HEK293T (cell line): Measurements from ENCODE around the gene TBC1D30.
"Not testable (repeated sequence)": the region's sequence is repeated elsewhere in the genome, so short reads cannot be mapped to it uniquely, and the experiment has no call there.

Source experiments
- CTCF ChIA-PET: fragments of 350-600 bp; formaldehyde crosslinking; extraction: SDS; loops from one replicate; lab custom pipeline; 2021; ENCODE audit warnings: antibody characterized with exemption, inconsistent platforms; lab: Yijun Ruan, JAX
- POLR2A ChIA-PET: fragments of 350-600 bp; formaldehyde crosslinking; extraction: SDS; loops from one replicate; lab custom pipeline; 2020; ENCODE audit warnings: antibody characterized with exemption, inconsistent platforms; lab: Yijun Ruan, JAX
- DNase-seq: peaks from one replicate; pipeline ENCODE4 v3.0.0; 2012; ENCODE audit warnings: mixed read lengths; ENCODE audit errors: extremely low spot score
- ARNT ChIP-seq: fragments of 450-650 bp; IDR thresholded peaks from 2 replicates; pipeline ENCODE4 v1.6.1; 2017; ENCODE audit warnings: mild to moderate bottlenecking
- BHLHE40 ChIP-seq: fragments of 450-650 bp; IDR thresholded peaks from 2 replicates; pipeline ENCODE4 v1.6.1; 2016; ENCODE audit warnings: mild to moderate bottlenecking, moderate library complexity, borderline replicate concordance
- CTBP1 ChIP-seq: fragments of 450-650 bp; IDR thresholded peaks from 2 replicates; pipeline ENCODE4 v1.6.1; 2016; ENCODE audit warnings: borderline replicate concordance
- ELF4 ChIP-seq: fragments of 450-650 bp; IDR thresholded peaks from 2 replicates; pipeline ENCODE4 v1.6.1; 2017; ENCODE audit warnings: antibody characterized with exemption
- FOXA1 ChIP-seq: fragments of 450-650 bp; IDR thresholded peaks from 2 replicates; pipeline ENCODE4 v1.6.1; 2016; ENCODE audit warnings: mild to moderate bottlenecking
- FOXK2 ChIP-seq: fragments of 450-650 bp; IDR thresholded peaks from 2 replicates; pipeline ENCODE4 v1.6.1; 2016; ENCODE audit warnings: mild to moderate bottlenecking
- FOXM1 ChIP-seq: fragments of 450-650 bp; IDR thresholded peaks from 2 replicates; pipeline ENCODE4 v1.6.1; 2017; ENCODE audit warnings: mild to moderate bottlenecking, borderline replicate concordance
- HDGF ChIP-seq: fragments of 450-650 bp; IDR thresholded peaks from 2 replicates; pipeline ENCODE4 v1.6.1; 2017; ENCODE audit warnings: antibody characterized with exemption, borderline replicate concordance
- L3MBTL2 ChIP-seq: fragments of 450-650 bp; conservative IDR thresholded peaks from 2 replicates; pipeline ENCODE4 v1.6.1; 2016; ENCODE audit warnings: mild to moderate bottlenecking
- LEF1 ChIP-seq: fragments of 450-650 bp; IDR thresholded peaks from 2 replicates; pipeline ENCODE4 v1.6.1; 2017; ENCODE audit warnings: mild to moderate bottlenecking, borderline replicate concordance
- NFRKB ChIP-seq: fragments of 450-650 bp; IDR thresholded peaks from 2 replicates; pipeline ENCODE4 v1.6.1; 2016; ENCODE audit warnings: mild to moderate bottlenecking, moderate library complexity
- PKNOX1 ChIP-seq: fragments of 450-650 bp; IDR thresholded peaks from 2 replicates; pipeline ENCODE4 v1.6.1; 2016
- SP1 ChIP-seq: fragments of 450-650 bp; IDR thresholded peaks from 2 replicates; pipeline ENCODE4 v1.6.1; 2017
- SUZ12 ChIP-seq: fragments of 450-650 bp; IDR thresholded peaks from 2 replicates; pipeline ENCODE4 v1.6.1; 2016; ENCODE audit warnings: mild to moderate bottlenecking
- TARDBP ChIP-seq: fragments of 450-650 bp; IDR thresholded peaks from 2 replicates; pipeline ENCODE4 v1.6.1; 2016
- ZNF384 ChIP-seq: fragments of 450-650 bp; IDR thresholded peaks from 2 replicates; pipeline ENCODE4 v1.6.1; 2016

The TBC1D30 gene

GRCh38 chr12:64801381-64801780 lies 23.1 kb upstream of the TBC1D30 start:
- peak; percentile 21 for DNase-seq
- CTCF ChIA-PET = interaction anchor here (0.6 to 2.3 kb wide), 15 partner anchors 9 to 1349 kb away, joined by 3 to 13 read pairs (median 4); no protein-coding TSS in a partner anchor
- POLR2A ChIA-PET = no interaction called here
- TF ChIP-seq HDGF (no peak), FOXA1 (no peak), SUZ12 (no peak), NFRKB (no peak), L3MBTL2 (no peak), ZNF384 (no peak), LEF1 (no peak), CTBP1 (no peak), ELF4 (no peak), SP1 (no peak), FOXK2 (no peak), FOXM1 (no peak), TARDBP (no peak), ARNT (no peak), BHLHE40 (no peak), PKNOX1 (no peak)

DNA sequence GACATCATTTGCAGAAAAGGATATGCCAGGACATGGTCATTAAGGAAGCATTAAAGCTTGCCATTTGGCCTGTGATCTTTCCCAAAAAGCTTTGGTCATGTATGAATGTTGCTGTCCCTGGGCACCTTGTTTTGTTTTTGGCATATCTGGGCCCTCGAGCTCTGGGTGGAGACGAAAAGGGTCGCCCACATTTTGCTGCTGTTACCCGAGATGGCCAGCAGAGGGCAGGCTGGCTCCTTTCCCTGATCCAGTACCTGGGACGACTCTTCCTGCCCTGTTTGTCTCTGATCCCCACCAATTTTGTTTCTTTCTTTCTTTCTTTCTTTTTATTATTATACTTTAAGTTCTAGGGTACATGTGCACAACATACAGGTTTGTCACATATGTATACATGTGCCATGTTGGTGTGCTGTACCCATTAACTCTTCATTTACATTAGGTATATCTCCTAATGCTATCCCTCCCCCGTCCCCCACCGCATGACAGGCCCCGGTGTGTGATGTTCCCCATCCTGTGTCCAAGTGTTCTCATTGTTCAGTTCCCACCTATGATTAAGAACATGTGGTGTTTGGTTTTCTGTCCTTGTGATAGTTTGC lies 22.2 kb upstream of the TBC1D30 start:
- peak; percentile 83 for DNase-seq
- POLR2A ChIA-PET = not testable (repeated sequence)
- CTCF ChIA-PET = interaction anchor here (0.6 to 2.3 kb wide), 16 partner anchors 8 to 651 kb away, joined by 3 to 13 read pairs (median 4); no protein-coding TSS in a partner anchor

- POLR2A ChIA-PET = no interaction called here
Measured at GRCh38 chr12:64806173-64806572, 18.3 kb upstream of the TBC1D30 start.

DNA sequence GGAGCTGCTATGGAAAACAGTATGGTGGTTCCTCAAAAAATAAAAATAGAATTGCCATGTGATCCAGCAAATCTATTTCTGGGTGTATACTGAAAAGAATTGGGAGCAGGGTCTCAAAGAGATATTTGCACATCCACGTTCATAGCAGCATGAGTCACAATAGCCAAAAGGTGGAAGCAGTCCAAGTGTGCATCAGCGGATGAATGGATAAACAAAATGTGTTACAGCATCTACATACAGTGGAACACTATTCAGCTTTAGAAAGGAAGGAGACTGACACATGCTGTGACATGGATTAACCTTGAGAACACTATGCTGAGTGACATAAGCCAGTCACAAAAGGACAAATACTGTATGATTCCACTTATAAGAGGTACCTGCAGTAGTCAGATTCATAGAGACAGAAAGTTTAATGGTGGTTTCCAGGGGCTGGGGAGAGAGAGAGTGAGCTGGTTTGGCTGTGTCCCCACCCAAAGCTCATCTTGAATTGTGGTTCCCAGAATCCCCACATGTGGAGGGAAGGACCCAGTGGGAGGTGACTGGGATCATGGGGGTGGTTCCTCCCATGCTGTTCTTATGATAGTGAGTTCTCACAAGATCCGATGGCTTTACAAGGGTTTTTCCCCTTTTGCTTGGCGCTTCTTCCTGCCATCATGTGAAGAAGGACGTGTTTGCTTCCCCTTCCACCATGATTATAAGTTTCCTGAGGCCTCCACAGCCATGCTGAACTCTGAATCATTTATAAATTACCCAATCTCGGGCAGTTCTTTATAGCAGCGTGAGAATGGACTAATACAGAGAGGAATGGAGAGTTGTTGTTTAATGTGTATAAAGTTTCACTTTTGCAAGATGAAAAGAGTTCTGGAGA lies 17.6 kb upstream of the TBC1D30 start:
- DNase-seq = no peak
- TF ChIP-seq LEF1 (no peak), FOXK2 (no peak), HDGF (no peak), SP1 (no peak), PKNOX1 (no peak), ZNF384 (no peak), ELF4 (no peak), FOXA1 (no peak), NFRKB (no peak), SUZ12 (no peak), ARNT (no peak), BHLHE40 (no peak), TARDBP (no peak), CTBP1 (no peak), FOXM1 (no peak), L3MBTL2 (no peak)
- POLR2A ChIA-PET = no interaction called here
- CTCF ChIA-PET = no interaction called here

More at GRCh38 chr12:64806173-64806572, 18.3 kb upstream of the TBC1D30 start:
- CTCF ChIA-PET = no interaction called here
- no peak for TF ChIP-seq CTBP1
- TF ChIP-seq FOXK2 = no peak
- no peak for TF ChIP-seq ZNF384
- TF ChIP-seq PKNOX1 = no peak
- TF ChIP-seq TARDBP = no peak
- TF ChIP-seq HDGF = no peak
- no peak for TF ChIP-seq FOXM1
- TF ChIP-seq SP1 = no peak
- no peak for TF ChIP-seq NFRKB
- TF ChIP-seq FOXA1 = no peak
- DNase-seq = no peak

DNA sequence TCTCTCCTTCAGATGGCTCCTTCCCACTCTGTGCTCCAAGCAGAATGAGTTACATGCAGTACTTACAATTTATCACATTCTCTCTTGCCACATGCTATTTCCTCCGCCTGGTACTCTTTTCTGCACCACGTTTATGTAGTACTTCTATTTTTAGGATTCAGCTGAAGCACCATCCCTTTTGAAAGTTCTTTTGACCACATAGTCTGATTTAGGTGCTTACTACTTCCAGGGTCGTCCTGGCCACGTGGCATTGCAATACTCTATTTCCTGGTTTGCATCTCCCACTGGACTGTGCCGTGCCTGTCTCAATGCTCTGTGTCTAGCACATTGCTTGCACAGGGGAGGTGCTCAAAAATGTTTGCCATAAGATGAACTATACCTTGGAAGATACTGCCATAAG lies 16.3 kb upstream of the TBC1D30 start:
- ChIA-PET POLR2A (no interaction called here), CTCF (no interaction called here)
- TF ChIP-seq PKNOX1 (no peak), LEF1 (no peak), HDGF (no peak), NFRKB (no peak), ZNF384 (no peak), L3MBTL2 (no peak), FOXK2 (no peak), CTBP1 (no peak), SP1 (no peak), ARNT (no peak), TARDBP (no peak), BHLHE40 (no peak), ELF4 (no peak), FOXA1 (no peak), SUZ12 (no peak), FOXM1 (no peak)
- DNase-seq = no peak
